GM12878 (cell line): ENCODE data around the gene EPHA5. TPM values are rescaled to one million over a fixed set of nuclear protein-coding genes. Genes with fewer than 3 reads are reported as not detected.

Experiments used
- ATAC-seq: fragments of 200-7000 bp; cut with Tn5 transposase; 3 replicates; pipeline ENCODE4 v1.9.1; 2020; ENCODE audit warnings: mild to moderate bottlenecking, moderate library complexity
- BruUV-seq: library from RNA; stranded (reverse); fragments of 400-500 nt; replicated peaks from 2 replicates; lab custom pipeline; 2021; lab: Mats Ljungman, UMichigan
- CTCF ChIA-PET: fragments of 300-600 bp; sonication (Branson Sonifier 250); formaldehyde crosslinking; extraction: SDS; loops from one replicate; lab custom pipeline; 2021; ENCODE audit warnings: inconsistent platforms; lab: Yijun Ruan, JAX
- POLR2A ChIA-PET: fragments of 350-600 bp; formaldehyde crosslinking; extraction: SDS; loops from one replicate; lab custom pipeline; 2021; ENCODE audit warnings: inconsistent platforms; lab: Charles Lee
- RAD21 ChIA-PET: fragments of 300-600 bp; sonication (Branson Sonifier 250); formaldehyde crosslinking; loops from one replicate; lab custom pipeline; 2023; ENCODE audit warnings: antibody characterized with exemption; ENCODE audit not compliant: unreplicated experiment; lab: Charles Lee
- SMC1A ChIA-PET: fragments of 300-600 bp; sonication (Branson Sonifier 250); formaldehyde crosslinking; loops from one replicate; lab custom pipeline; 2023; ENCODE audit not compliant: unreplicated experiment, uncharacterized antibody; lab: Charles Lee
- DNase-seq: peaks from one replicate; pipeline ENCODE4 v3.0.0-alpha.2; 2011; ENCODE audit warnings: low read depth, low spot score
- FAIRE-seq: peaks from 3 replicates; lab custom pipeline; 2011; peaks lifted over from hg19 to GRCh38; lab: Jason Lieb, UNC
- H2AFZ ChIP-seq: 2 replicates; pipeline ENCODE4 v1.6.0; 2011; ENCODE audit warnings: low read depth, low read length, control low read depth; ENCODE audit not compliant: control insufficient read depth
- H3K27ac ChIP-seq: 2 replicates; pipeline ENCODE4 v1.5.1; 2011; ENCODE audit warnings: control low read depth; ENCODE audit not compliant: control insufficient read depth, insufficient read depth
- H3K27me3 ChIP-seq, 2 experiments: replicated peaks in 1 of 2; 2 replicates each; pipeline versions ENCODE4 v1.6.0 to v1.6.1; 2011; ENCODE audit warnings: low read length in 1 of 2; ENCODE audit not compliant: control insufficient read depth in 2 of 2, insufficient read depth in 2 of 2
- H3K36me3 ChIP-seq, 2 experiments: 2 replicates each; pipeline ENCODE4 v1.5.1; 2011; ENCODE audit warnings: low read length in 1 of 2; ENCODE audit not compliant: control insufficient read depth in 2 of 2, insufficient read depth in 2 of 2
- H3K4me1 ChIP-seq: 2 replicates; pipeline ENCODE4 v1.6.1; 2011; ENCODE audit warnings: mild to moderate bottlenecking, low read length, moderate library complexity, mixed read lengths; ENCODE audit not compliant: control insufficient read depth, insufficient read depth
- H3K4me2 ChIP-seq: 2 replicates; pipeline ENCODE4 v1.6.0; 2011; ENCODE audit warnings: control low read depth; ENCODE audit not compliant: control insufficient read depth, insufficient read depth
- H3K4me3 ChIP-seq: fragments of 200-600 bp; sonication (generic); 2 replicates; pipeline ENCODE4 v1.5.1; 2016
- H3K79me2 ChIP-seq: 2 replicates; pipeline ENCODE4 v1.6.0; 2011; ENCODE audit warnings: low read length; ENCODE audit not compliant: control insufficient read depth, insufficient read depth
- H3K9ac ChIP-seq: 2 replicates; pipeline ENCODE4 v1.8.0; 2011; ENCODE audit warnings: low read length, control low read depth, mixed read lengths; ENCODE audit not compliant: control insufficient read depth, insufficient read depth
- H3K9me3 ChIP-seq: replicated peaks from 3 replicates; pipeline ENCODE4 v1.5.1; 2011; ENCODE audit warnings: mild to moderate bottlenecking, low read length; ENCODE audit not compliant: control insufficient read depth, insufficient read depth
- H4K20me1 ChIP-seq: 2 replicates; pipeline ENCODE4 v1.6.0; 2011; ENCODE audit not compliant: control insufficient read depth, insufficient read depth
- HCFC1 ChIP-seq: fragments of 150-350 bp; IDR thresholded peaks from 2 replicates; pipeline ENCODE4 v1.6.1; 2014; ENCODE audit warnings: low read length
- HSF1 ChIP-seq: fragments of 150-350 bp; IDR thresholded peaks from 2 replicates; pipeline ENCODE4 v1.6.1; 2014; ENCODE audit warnings: mild to moderate bottlenecking, low read depth, low read length
- IKZF2 ChIP-seq, 2 experiments: fragments of 450-650 bp; IDR thresholded peaks; 2 replicates each; pipeline ENCODE4 v1.6.1; 2017; ENCODE audit warnings: mild to moderate bottlenecking in 2 of 2, moderate library complexity in 2 of 2
- MEF2A ChIP-seq: IDR thresholded peaks from 2 replicates; pipeline ENCODE4 v1.6.1; 2011; ENCODE audit warnings: low read depth, mild to moderate bottlenecking, low read length, moderate library complexity; ENCODE audit not compliant: insufficient read depth
- MYC ChIP-seq: IDR thresholded peaks from 2 replicates; pipeline ENCODE4 v1.6.1; 2011; ENCODE audit warnings: mild to moderate bottlenecking, low read length, moderate library complexity, inconsistent platforms; ENCODE audit not compliant: insufficient read depth, insufficient replicate concordance, insufficient read length, severe bottlenecking
- NFYA ChIP-seq: IDR thresholded peaks from 2 replicates; pipeline ENCODE4 v1.6.1; 2011; ENCODE audit warnings: low read depth, mild to moderate bottlenecking, low read length, improper control_type of control experiment, borderline replicate concordance
- NR2C2 ChIP-seq: IDR thresholded peaks from 2 replicates; pipeline ENCODE4 v1.6.1; 2011; ENCODE audit warnings: borderline replicate concordance, low read depth; ENCODE audit not compliant: control insufficient read depth, insufficient read length
- RFX5 ChIP-seq: IDR thresholded peaks from 2 replicates; pipeline ENCODE4 v1.6.1; 2011; ENCODE audit warnings: low read depth, low read length, improper control_type of control experiment
- STAT1 ChIP-seq: fragments of 450-650 bp; conservative IDR thresholded peaks from 2 replicates; pipeline ENCODE4 v1.6.1; 2014; ENCODE audit warnings: antibody characterized with exemption, mild to moderate bottlenecking
- TCF12 ChIP-seq: IDR thresholded peaks from 2 replicates; pipeline ENCODE4 v1.6.1; 2011; ENCODE audit warnings: low read depth, mild to moderate bottlenecking, low read length
- ZNF274 ChIP-seq: IDR thresholded peaks from one replicate; pipeline ENCODE4 v1.8.0; 2011; ENCODE audit not compliant: insufficient read length, insufficient read depth
- WGBS: methylation state at CpG from one replicate; pipeline ENCODE4 v1.1.6; 2016; ENCODE audit warnings: low lambda C conversion rate; ENCODE audit not compliant: insufficient replicate concordance, insufficient coverage; ENCODE audit errors: missing lambda C conversion rate; 5-methylcytosine and 5-hydroxymethylcytosine counted together
- in situ Hi-C: fragments of 300-500 bp; cut with MboI; formaldehyde crosslinking; loops from 9 replicates; pipeline ENCODE4 v1.14.3; 2018; ENCODE audit warnings: mixed read lengths
- intact Hi-C: fragments of 100-400 bp; cut with micrococcal nuclease; formaldehyde crosslinking; loops from one replicate; pipeline ENCODE4 v1.14.2; 2022; ENCODE audit not compliant: unreplicated experiment
- polyA plus RNA-seq, 11 experiments: library from polyadenylated mRNA; depleted of rRNA in 4 of 11; unstranded in 6 of 11; stranded (reverse) in 5 of 11; fragments of >200 nt; fragmentation: Nextera tagmentation in 4 of 11; fragmentation: Illumina TruSeq in 1 of 11; extraction: Ambion mirVana in 4 of 11; extraction: Trizol in 1 of 11; gene quantifications; 1 replicate in 1 of 11; 2 replicates in 10 of 11; pipeline versions ENCODE4 v1.2.1 to v1.2.3, GENCODE V29; 2011 to 2016; ENCODE audit warnings: inconsistent platforms in 2 of 11, missing spikeins in 2 of 11, low read depth in 1 of 11
- total RNA-seq, 4 experiments: library from RNA; depleted of rRNA in 3 of 4; stranded (reverse); fragments of >200 nt in 3 of 4; fragmentation: Illumina TruSeq in 1 of 4; extraction: Trizol in 1 of 4; gene quantifications; 2 replicates each; pipeline versions ENCODE4 v1.2.1 to v1.2.3, GENCODE V29; 2013 to 2021
- TF ChIP-seq, protein P1 (sequence below): IDR thresholded peaks from 2 replicates; pipeline ENCODE4 v1.6.1; 2012; ENCODE audit warnings: improper control_type of control experiment, low read depth, low read length; ENCODE audit not compliant: insufficient replicate concordance

Gene EPHA5
- total and polyA plus RNA-seq, 10 of the 15 experiments (the other 5 are each of a cell fraction or from before 2014, with no cell fraction given): not detected

- TF ChIP-seq, protein P1, sequence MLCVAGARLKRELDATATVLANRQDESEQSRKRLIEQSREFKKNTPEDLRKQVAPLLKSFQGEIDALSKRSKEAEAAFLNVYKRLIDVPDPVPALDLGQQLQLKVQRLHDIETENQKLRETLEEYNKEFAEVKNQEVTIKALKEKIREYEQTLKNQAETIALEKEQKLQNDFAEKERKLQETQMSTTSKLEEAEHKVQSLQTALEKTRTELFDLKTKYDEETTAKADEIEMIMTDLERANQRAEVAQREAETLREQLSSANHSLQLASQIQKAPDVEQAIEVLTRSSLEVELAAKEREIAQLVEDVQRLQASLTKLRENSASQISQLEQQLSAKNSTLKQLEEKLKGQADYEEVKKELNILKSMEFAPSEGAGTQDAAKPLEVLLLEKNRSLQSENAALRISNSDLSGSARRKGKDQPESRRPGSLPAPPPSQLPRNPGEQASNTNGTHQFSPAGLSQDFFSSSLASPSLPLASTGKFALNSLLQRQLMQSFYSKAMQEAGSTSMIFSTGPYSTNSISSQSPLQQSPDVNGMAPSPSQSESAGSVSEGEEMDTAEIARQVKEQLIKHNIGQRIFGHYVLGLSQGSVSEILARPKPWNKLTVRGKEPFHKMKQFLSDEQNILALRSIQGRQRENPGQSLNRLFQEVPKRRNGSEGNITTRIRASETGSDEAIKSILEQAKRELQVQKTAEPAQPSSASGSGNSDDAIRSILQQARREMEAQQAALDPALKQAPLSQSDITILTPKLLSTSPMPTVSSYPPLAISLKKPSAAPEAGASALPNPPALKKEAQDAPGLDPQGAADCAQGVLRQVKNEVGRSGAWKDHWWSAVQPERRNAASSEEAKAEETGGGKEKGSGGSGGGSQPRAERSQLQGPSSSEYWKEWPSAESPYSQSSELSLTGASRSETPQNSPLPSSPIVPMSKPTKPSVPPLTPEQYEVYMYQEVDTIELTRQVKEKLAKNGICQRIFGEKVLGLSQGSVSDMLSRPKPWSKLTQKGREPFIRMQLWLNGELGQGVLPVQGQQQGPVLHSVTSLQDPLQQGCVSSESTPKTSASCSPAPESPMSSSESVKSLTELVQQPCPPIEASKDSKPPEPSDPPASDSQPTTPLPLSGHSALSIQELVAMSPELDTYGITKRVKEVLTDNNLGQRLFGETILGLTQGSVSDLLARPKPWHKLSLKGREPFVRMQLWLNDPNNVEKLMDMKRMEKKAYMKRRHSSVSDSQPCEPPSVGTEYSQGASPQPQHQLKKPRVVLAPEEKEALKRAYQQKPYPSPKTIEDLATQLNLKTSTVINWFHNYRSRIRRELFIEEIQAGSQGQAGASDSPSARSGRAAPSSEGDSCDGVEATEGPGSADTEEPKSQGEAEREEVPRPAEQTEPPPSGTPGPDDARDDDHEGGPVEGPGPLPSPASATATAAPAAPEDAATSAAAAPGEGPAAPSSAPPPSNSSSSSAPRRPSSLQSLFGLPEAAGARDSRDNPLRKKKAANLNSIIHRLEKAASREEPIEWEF: no peak
- TF ChIP-seq IKZF2 (IDR thresholded peaks at IDR 0.05): no peak
These were observed 123.3 kb downstream of the EPHA5 start (continued) for GRCh38 chr4:65546882-65547416.

GRCh38 chr4:65538571-65538970, 131.7 kb downstream of the EPHA5 start:
- RAD21 ChIA-PET: no interaction called here
- no peaks in the 10 kb centered on the region for H3K36me3 ChIP-seq
- POLR2A ChIA-PET: no interaction called here
- no peak for DNase-seq
- no peak overlapping the region for H3K27ac ChIP-seq
- in situ Hi-C loops: no loop called here
- H2AFZ ChIP-seq: no peak overlapping the region
- intact Hi-C loops: no loop called here
- no peak overlapping the region for H3K4me3 ChIP-seq
- no peak overlapping the region for H3K9ac ChIP-seq
- H3K9me3 ChIP-seq: no peaks in the 10 kb centered on the region
- FAIRE-seq: no peak
- no TSS peak for BruUV-seq
- TF ChIP-seq STAT1: no peak
- TF ChIP-seq NFYA: no peak
- no peak for TF ChIP-seq HSF1
- no peak for TF ChIP-seq MEF2A
- TF ChIP-seq ZNF274: no peak
- TF ChIP-seq RFX5: no peak
- TF ChIP-seq HCFC1: no peak
- TF ChIP-seq TCF12: no peak
- no peak for TF ChIP-seq MYC
- no peak for TF ChIP-seq NR2C2
- SMC1A ChIA-PET: no interaction called here
- H3K27me3 ChIP-seq: no peaks in the 10 kb centered on the region
- H3K4me1 ChIP-seq: no peaks in the 10 kb centered on the region
- H3K4me2 ChIP-seq: no peak overlapping the region
- ATAC-seq: no peak
- CTCF ChIA-PET: interaction anchor here (0.6 kb wide), 1 partner anchor 152 kb away, joined by 3 read pairs; no protein-coding TSS in a partner anchor
- H4K20me1 ChIP-seq: no peaks in the 10 kb centered on the region
- H3K79me2 ChIP-seq: no peaks in the 10 kb centered on the region
- WGBS: 19% methylated on average over 3 of the region's 3 CpGs
